BLaER1 (cell line): ENCODE data around the gene RNF151.

Experiments
- H3K27ac ChIP-seq: shearing (Covaris generic); formaldehyde crosslinking; 2 replicates; pipeline ENCODE4 v1.8.1; 2022
- H3K27me3 ChIP-seq: shearing (Covaris generic); formaldehyde crosslinking; 2 replicates; pipeline ENCODE4 v1.8.1; 2022
- H3K36me3 ChIP-seq: shearing (Covaris generic); formaldehyde crosslinking; 2 replicates; pipeline ENCODE4 v1.8.1; 2022
- H3K4me1 ChIP-seq: shearing (Covaris generic); formaldehyde crosslinking; 2 replicates; pipeline ENCODE4 v1.8.1; 2022
- H3K4me2 ChIP-seq: shearing (Covaris generic); formaldehyde crosslinking; 2 replicates; pipeline ENCODE4 v1.8.1; 2022
- H3K4me3 ChIP-seq: shearing (Covaris generic); formaldehyde crosslinking; 2 replicates; pipeline ENCODE4 v1.8.1; 2022
- H3K9ac ChIP-seq: shearing (Covaris generic); formaldehyde crosslinking; 2 replicates; pipeline ENCODE4 v1.8.1; 2022
- H3K9me3 ChIP-seq: shearing (Covaris generic); formaldehyde crosslinking; 2 replicates; pipeline ENCODE4 v1.8.1; 2022
- H4K20me1 ChIP-seq: shearing (Covaris generic); formaldehyde crosslinking; 2 replicates; pipeline ENCODE4 v1.8.1; 2022
- Cebpa-rat ChIP-seq: shearing (Covaris generic); IDR thresholded peaks from 2 replicates; pipeline ENCODE4 v1.8.1; 2022

RNF151 gene

GRCh38 chr16:1965396-1966001 lies 1.2 kb upstream of the RNF151 start:
- no peaks in the 10 kb centered on the region for H3K9me3 ChIP-seq
- peak overlapping the region; percentile 98 for H3K4me2 ChIP-seq
- H3K9ac ChIP-seq = peak overlapping the region; percentile 97
- peaks cover 40% of the 10 kb centered on the region for H3K36me3 ChIP-seq
- H3K27ac ChIP-seq = peak overlapping the region; percentile 96
- peak overlapping the region; percentile 90 for H3K4me3 ChIP-seq
- H4K20me1 ChIP-seq = peaks cover 40% of the 10 kb centered on the region
- H3K4me1 ChIP-seq = peaks cover 48% of the 10 kb centered on the region
- TF ChIP-seq Cebpa-rat = no peak
- no peaks in the 10 kb centered on the region for H3K27me3 ChIP-seq

GRCh38 chr16:1968146-1968953 lies 1.7 kb downstream of the RNF151 start:
- H3K4me3 ChIP-seq = no peak overlapping the region
- no peaks in the 10 kb centered on the region for H3K9me3 ChIP-seq
- H3K9ac ChIP-seq = no peak overlapping the region
- peaks cover 16% of the 10 kb centered on the region for H3K36me3 ChIP-seq
- no peak overlapping the region for H3K27ac ChIP-seq
- no peak overlapping the region for H3K4me2 ChIP-seq
- H4K20me1 ChIP-seq = peaks cover 25% of the 10 kb centered on the region
- H3K4me1 ChIP-seq = peaks cover 39% of the 10 kb centered on the region
- H3K27me3 ChIP-seq = no peaks in the 10 kb centered on the region
- TF ChIP-seq Cebpa-rat = no peak

- peaks cover 38% of the 10 kb centered on the region for H3K36me3 ChIP-seq
- TF ChIP-seq Cebpa-rat = no peak
- peaks cover 42% of the 10 kb centered on the region for H4K20me1 ChIP-seq
- peak within 1 kb of the TSS; percentile 99 for H3K4me2 ChIP-seq
- H3K9me3 ChIP-seq = no peaks in the 10 kb centered on the region
- peak within 1 kb of the TSS; percentile 100 for H3K4me3 ChIP-seq
- no peaks in the 10 kb centered on the region for H3K27me3 ChIP-seq
- peak within 1 kb of the TSS; percentile 92 for H3K27ac ChIP-seq
- H3K9ac ChIP-seq = peak within 1 kb of the TSS; percentile 92
- H3K4me1 ChIP-seq = peaks cover 27% of the 10 kb centered on the region
These were observed 5.3 kb downstream of the RNF151 start, which contains the start of gene TBL3 for GRCh38 chr16:1971796-1972489. Gene TBL3 (plus strand): TSS chr16:1972053. CDS start chr16:1972165, 112 bp downstream.

GRCh38 chr16:1972490-1972877 lies 5.8 kb downstream of the RNF151 start:
- no peaks in the 10 kb centered on the region for H3K27me3 ChIP-seq
- peak overlapping the region; percentile 100 for H3K4me3 ChIP-seq
- H3K27ac ChIP-seq = peak overlapping the region; percentile 92
- H3K9ac ChIP-seq = peak overlapping the region; percentile 92
- peaks cover 40% of the 10 kb centered on the region for H3K36me3 ChIP-seq
- peaks cover 27% of the 10 kb centered on the region for H3K4me1 ChIP-seq
- peaks cover 43% of the 10 kb centered on the region for H4K20me1 ChIP-seq
- peak overlapping the region; percentile 99 for H3K4me2 ChIP-seq
- H3K9me3 ChIP-seq = no peaks in the 10 kb centered on the region
- TF ChIP-seq Cebpa-rat = no peak

- Histone ChIP-seq H3K27me3 (peaks cover 11% of the 10 kb centered on the region), H3K27ac (no peak overlapping the region), H3K4me3 (peak overlapping the region; percentile 100; the same call in 1 of the 2 replicates), H3K9ac (peak overlapping the region; percentile 92; the same call in 1 of the 2 replicates), H3K4me2 (peak overlapping the region; percentile 99), H3K9me3 (no peaks in the 10 kb centered on the region), H4K20me1 (peaks cover 54% of the 10 kb centered on the region), H3K36me3 (peaks cover 51% of the 10 kb centered on the region), H3K4me1 (peaks cover 27% of the 10 kb centered on the region)
- no peak for TF ChIP-seq Cebpa-rat
These were observed 7.0 kb downstream of the RNF151 start for GRCh38 chr16:1973461-1974156.

- Histone ChIP-seq H3K4me3 (no peak overlapping the region), H4K20me1 (peaks cover 62% of the 10 kb centered on the region), H3K4me2 (no peak overlapping the region), H3K9ac (no peak overlapping the region), H3K9me3 (no peaks in the 10 kb centered on the region), H3K4me1 (peaks cover 29% of the 10 kb centered on the region), H3K36me3 (peaks cover 59% of the 10 kb centered on the region), H3K27ac (no peak overlapping the region), H3K27me3 (peaks cover 19% of the 10 kb centered on the region)
- TF ChIP-seq Cebpa-rat = no peak
These were observed 7.8 kb downstream of the RNF151 start for GRCh38 chr16:1974157-1975070.

GRCh38 chr16:1975432-1976215 lies 9.0 kb downstream of the RNF151 start:
- no peak for TF ChIP-seq Cebpa-rat
- Histone ChIP-seq H3K27me3 (peaks cover 31% of the 10 kb centered on the region), H3K4me1 (peaks cover 36% of the 10 kb centered on the region), H3K4me2 (no peak overlapping the region), H3K36me3 (peaks cover 63% of the 10 kb centered on the region), H3K9ac (no peak overlapping the region), H3K9me3 (no peaks in the 10 kb centered on the region), H3K4me3 (no peak overlapping the region), H3K27ac (no peak overlapping the region), H4K20me1 (peaks cover 74% of the 10 kb centered on the region)

- peaks cover 35% of the 10 kb centered on the region for H3K4me1 ChIP-seq
- H3K9ac ChIP-seq = no peak overlapping the region
- no peaks in the 10 kb centered on the region for H3K9me3 ChIP-seq
- no peak overlapping the region for H3K4me2 ChIP-seq
- H3K27ac ChIP-seq = no peak overlapping the region
- no peak for TF ChIP-seq Cebpa-rat
- peaks cover 37% of the 10 kb centered on the region for H3K27me3 ChIP-seq
- peaks cover 63% of the 10 kb centered on the region for H3K36me3 ChIP-seq
- H3K4me3 ChIP-seq = no peak overlapping the region
- peaks cover 80% of the 10 kb centered on the region for H4K20me1 ChIP-seq
These were observed 9.5 kb downstream of the RNF151 start for GRCh38 chr16:1976216-1976520.
